ENCODE results near the gene SIAH3. TPM values are rescaled to one million over a fixed set of nuclear protein-coding genes. Genes with fewer than 3 reads are reported as not detected.

The SIAH3 gene
- total RNA-seq, 1 donor from 2014 or later, result 0.08 TPM

GRCh38 chr13:45892513-45892912 lies 41.0 kb upstream of the SIAH3 start:
- Mint-ChIP-seq H3K9me3 (ENCODE audit: unreplicated experiment) (no peaks in the 10 kb centered on the region), H3K4me1 (ENCODE audit: unreplicated experiment) (no peaks in the 10 kb centered on the region), H3K4me3 (ENCODE audit: unreplicated experiment) (no peak overlapping the region), H3K27ac (ENCODE audit: unreplicated experiment) (no peak overlapping the region), H3K27me3 (ENCODE audit: unreplicated experiment) (peaks cover 3% of the 10 kb centered on the region), H3K36me3 (ENCODE audit: low read depth, unreplicated experiment) (no peaks in the 10 kb centered on the region)
- no peak for DNase-seq (ENCODE audit: low spot score)
- TF ChIP-seq CTCF (IDR thresholded peaks at IDR 0.05; ENCODE audit: unreplicated experiment), result no peak

- no peaks in the 10 kb centered on the region for H3K9me3 Mint-ChIP-seq (ENCODE audit: unreplicated experiment)
- DNase-seq (ENCODE audit: low spot score), result no peak
- TF ChIP-seq CTCF (IDR thresholded peaks at IDR 0.05; ENCODE audit: unreplicated experiment), result no peak
- H3K4me3 Mint-ChIP-seq (ENCODE audit: unreplicated experiment), result no peak overlapping the region
- no peaks in the 10 kb centered on the region for H3K36me3 Mint-ChIP-seq (ENCODE audit: low read depth, unreplicated experiment)
- H3K4me1 Mint-ChIP-seq (ENCODE audit: unreplicated experiment), result no peaks in the 10 kb centered on the region
- no peak overlapping the region for H3K27ac Mint-ChIP-seq (ENCODE audit: unreplicated experiment)
- peaks cover 5% of the 10 kb centered on the region for H3K27me3 Mint-ChIP-seq (ENCODE audit: unreplicated experiment)
Measured at GRCh38 chr13:45889590-45890243, 38.2 kb upstream of the SIAH3 start.

GRCh38 chr13:45886466-45886865 lies 34.9 kb upstream of the SIAH3 start:
- H3K27me3 Mint-ChIP-seq (ENCODE audit: unreplicated experiment), result peaks cover 6% of the 10 kb centered on the region
- no peak overlapping the region for H3K27ac Mint-ChIP-seq (ENCODE audit: unreplicated experiment)
- H3K36me3 Mint-ChIP-seq (ENCODE audit: low read depth, unreplicated experiment), result no peaks in the 10 kb centered on the region
- no peak for DNase-seq (ENCODE audit: low spot score)
- no peaks in the 10 kb centered on the region for H3K9me3 Mint-ChIP-seq (ENCODE audit: unreplicated experiment)
- TF ChIP-seq CTCF (IDR thresholded peaks at IDR 0.05; ENCODE audit: unreplicated experiment), result no peak
- no peak overlapping the region for H3K4me3 Mint-ChIP-seq (ENCODE audit: unreplicated experiment)
- H3K4me1 Mint-ChIP-seq (ENCODE audit: unreplicated experiment), result no peaks in the 10 kb centered on the region

GRCh38 chr13:45885194-45885593 lies 33.6 kb upstream of the SIAH3 start:
- H3K27me3 Mint-ChIP-seq (ENCODE audit: unreplicated experiment), result peaks cover 6% of the 10 kb centered on the region
- no peak for DNase-seq (ENCODE audit: low spot score)
- no peaks in the 10 kb centered on the region for H3K4me1 Mint-ChIP-seq (ENCODE audit: unreplicated experiment)
- no peak for TF ChIP-seq CTCF (IDR thresholded peaks at IDR 0.05; ENCODE audit: unreplicated experiment)
- no peak overlapping the region for H3K27ac Mint-ChIP-seq (ENCODE audit: unreplicated experiment)
- no peaks in the 10 kb centered on the region for H3K9me3 Mint-ChIP-seq (ENCODE audit: unreplicated experiment)
- H3K36me3 Mint-ChIP-seq (ENCODE audit: low read depth, unreplicated experiment), result no peaks in the 10 kb centered on the region
- no peak overlapping the region for H3K4me3 Mint-ChIP-seq (ENCODE audit: unreplicated experiment)

GRCh38 chr13:45882626-45883025 lies 31.1 kb upstream of the SIAH3 start:
- Mint-ChIP-seq H3K27me3 (ENCODE audit: unreplicated experiment) (peaks cover 4% of the 10 kb centered on the region), H3K9me3 (ENCODE audit: unreplicated experiment) (no peaks in the 10 kb centered on the region), H3K36me3 (ENCODE audit: low read depth, unreplicated experiment) (no peaks in the 10 kb centered on the region), H3K4me1 (ENCODE audit: unreplicated experiment) (no peaks in the 10 kb centered on the region), H3K4me3 (ENCODE audit: unreplicated experiment) (no peak overlapping the region), H3K27ac (ENCODE audit: unreplicated experiment) (no peak overlapping the region)
- DNase-seq (ENCODE audit: low spot score), result no peak
- TF ChIP-seq CTCF (IDR thresholded peaks at IDR 0.05; ENCODE audit: unreplicated experiment), result no peak

All from endothelial cell (in vitro differentiated cells).